GM18951 (cell line): Measurements from ENCODE around the gene TBCD.
A peak's percentile ranks its signal among the peaks of the same experiment; 100 is the strongest.

Experiments used
- POLR2A ChIP-seq: IDR thresholded peaks from 4 replicates; pipeline ENCODE4 v1.6.1; 2011; ENCODE audit warnings: mild to moderate bottlenecking; ENCODE audit not compliant: insufficient read length, insufficient read depth; ENCODE audit errors: extremely low read depth
- in situ Hi-C: fragments of 300-500 bp; cut with MboI; formaldehyde crosslinking; loops from one replicate; pipeline ENCODE4 v1.12.0; 2022; ENCODE audit warnings: low sequenced_read_pairs, mixed read lengths, inconsistent platforms; ENCODE audit not compliant: unreplicated experiment

The TBCD gene

GRCh38 chr17:82854226-82854625, 102.4 kb downstream of the TBCD start:
- no peak for TF ChIP-seq POLR2A
- in situ Hi-C loops, result no loop called here

GRCh38 chr17:82856361-82856760, 104.5 kb downstream of the TBCD start:
- in situ Hi-C loops, result no loop called here
- TF ChIP-seq POLR2A, result no peak

GRCh38 chr17:82858376-82859126, 106.7 kb downstream of the TBCD start:
- in situ Hi-C loops, result no loop called here
- no peak for TF ChIP-seq POLR2A

GRCh38 chr17:82859431-82860403, 107.9 kb downstream of the TBCD start:
- peak; percentile 45 for TF ChIP-seq POLR2A
- in situ Hi-C loops, result no loop called here

GRCh38 chr17:82860606-82861392, 108.9 kb downstream of the TBCD start:
- TF ChIP-seq POLR2A, result no peak
- in situ Hi-C loops, result no loop called here

DNA sequence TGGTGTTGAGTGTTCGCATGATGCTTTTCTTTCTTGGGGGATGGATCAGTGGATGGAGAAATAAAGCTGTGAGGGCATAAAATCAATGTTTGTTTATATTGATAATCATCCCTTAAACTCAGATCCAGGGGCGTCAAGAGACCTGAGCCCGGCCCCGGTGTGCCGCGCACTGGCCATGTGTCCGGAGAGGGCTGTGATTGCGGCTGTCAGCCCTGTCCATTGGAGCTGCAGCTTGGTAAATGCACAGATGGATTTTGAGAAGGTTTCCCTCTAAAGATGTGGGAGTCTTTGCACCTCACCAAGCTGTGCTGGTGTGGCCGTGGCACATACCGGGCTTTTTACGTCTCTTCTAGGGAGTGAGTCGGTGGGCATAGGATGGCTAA, 109.5 kb downstream of the TBCD start:
- in situ Hi-C loops, result no loop called here

GRCh38 chr17:82862191-82862590, 110.3 kb downstream of the TBCD start:
- no peak for TF ChIP-seq POLR2A
- in situ Hi-C loops, result no loop called here

More for the DNA sequence above, 109.5 kb downstream of the TBCD start:
- TF ChIP-seq POLR2A, result no peak

DNA sequence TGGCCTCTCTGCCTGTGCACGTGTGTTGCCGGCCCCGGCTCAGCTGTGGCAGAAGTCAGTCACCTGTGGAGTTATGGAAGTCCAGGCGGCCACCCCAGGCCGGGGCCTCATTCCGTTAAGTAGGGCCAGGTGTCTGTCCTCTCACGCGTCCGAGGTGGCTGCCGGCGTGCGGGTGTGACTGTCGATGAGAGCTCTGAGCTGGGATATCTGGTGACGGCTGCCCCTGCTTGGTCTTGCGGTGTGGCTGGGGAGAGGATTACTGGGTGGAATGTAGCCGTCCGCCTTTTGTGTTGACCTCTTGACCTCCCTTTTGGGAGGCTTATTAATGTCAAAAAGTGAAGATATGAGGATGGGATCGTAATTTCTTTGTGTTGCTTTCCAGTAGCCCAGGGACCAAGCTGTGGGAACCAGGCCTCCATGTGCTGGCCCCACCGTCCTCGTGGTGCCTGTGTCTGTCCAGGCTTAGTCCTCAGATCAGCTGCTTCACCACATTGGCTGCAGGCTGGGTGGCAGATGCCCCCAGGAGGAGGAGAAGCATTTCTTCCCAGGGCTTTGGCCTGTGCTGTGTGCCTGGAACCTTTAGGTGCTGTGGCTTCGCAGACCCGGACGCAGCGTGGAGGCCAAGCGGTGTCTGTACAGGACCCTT, 111.0 kb downstream of the TBCD start:
- TF ChIP-seq POLR2A, result no peak
- in situ Hi-C loops, result no loop called here

DNA sequence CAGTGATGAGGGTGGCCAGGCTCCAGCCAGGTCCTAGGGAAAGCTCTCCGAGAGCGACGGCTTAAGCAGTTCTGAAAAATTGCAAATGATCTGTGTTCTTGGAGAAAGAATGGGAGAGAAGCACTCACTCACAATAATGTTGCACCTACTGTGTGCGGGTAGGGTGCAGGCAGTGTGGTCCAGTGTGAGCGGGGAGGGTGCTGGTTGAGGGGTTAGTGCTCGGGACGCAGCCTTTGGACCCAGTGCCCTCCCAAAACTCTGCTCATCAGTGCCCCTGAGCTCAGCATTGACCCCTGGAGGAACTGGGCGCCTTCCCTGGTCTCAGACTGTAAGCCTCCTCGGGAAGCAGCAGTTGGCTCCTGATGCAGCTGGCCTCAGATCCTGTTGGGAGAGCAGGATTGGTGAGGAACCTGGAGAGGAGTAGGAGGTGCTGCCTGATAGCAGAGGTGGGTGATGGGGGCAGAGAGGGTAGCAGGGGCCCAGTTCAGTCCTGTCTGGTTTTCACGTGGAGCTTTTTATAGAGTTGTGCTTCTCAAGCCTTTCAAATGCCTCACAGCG, 111.6 kb downstream of the TBCD start:
- TF ChIP-seq POLR2A, result no peak
- in situ Hi-C loops, result no loop called here

DNA sequence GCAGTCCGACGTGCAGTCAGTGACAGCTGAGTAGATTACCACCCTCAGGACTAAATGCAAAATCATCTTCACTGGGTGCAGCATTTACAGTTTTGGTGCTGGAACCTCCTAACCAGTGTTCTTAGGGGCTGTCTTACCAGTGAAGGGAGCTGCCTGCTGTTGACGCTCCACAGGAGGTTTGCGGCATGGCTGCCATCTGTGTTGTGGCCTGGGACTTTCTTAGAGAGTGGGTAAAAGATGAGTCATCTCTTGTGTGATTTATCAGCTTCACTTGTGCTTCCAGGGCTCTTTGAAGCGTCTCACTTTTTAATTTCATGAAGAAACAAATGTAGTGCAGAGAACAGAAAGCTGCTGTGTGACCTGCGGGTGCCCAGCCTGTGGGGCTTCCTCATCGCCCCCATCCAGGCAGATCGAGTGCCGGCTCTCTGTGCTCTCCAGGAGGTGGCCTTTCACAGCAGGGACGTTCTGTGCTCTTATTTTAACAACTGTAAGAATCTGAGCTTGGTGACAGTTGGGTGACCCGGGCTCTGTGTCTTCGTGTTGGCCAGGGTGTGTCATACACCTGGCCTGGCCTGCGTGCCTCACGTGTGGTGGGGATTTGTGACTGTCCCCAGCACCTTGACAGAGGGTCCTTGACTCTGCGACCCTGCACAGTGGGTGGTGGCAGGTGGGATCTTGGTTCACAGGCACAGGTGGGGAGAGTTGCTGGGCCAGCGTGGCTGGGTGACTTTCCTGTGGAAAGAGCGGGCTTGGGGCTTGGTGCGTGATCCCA, 112.3 kb downstream of the TBCD start:
- in situ Hi-C loops, result no loop called here
- peak; percentile 50 for TF ChIP-seq POLR2A

GRCh38 chr17:82864713-82865248, 112.9 kb downstream of the TBCD start:
- peak; percentile 14 for TF ChIP-seq POLR2A
- in situ Hi-C loops, result no loop called here
